ENCODE data around the gene NAXE.

The NAXE gene

GRCh38 chr1:156643778-156644092 lies 52.2 kb downstream of the NAXE start:
- H3K27me3 ChIP-seq (ENCODE audit: control insufficient read depth, low read length) = peaks cover 72% of the 10 kb centered on the region
- TF ChIP-seq, protein P1, sequence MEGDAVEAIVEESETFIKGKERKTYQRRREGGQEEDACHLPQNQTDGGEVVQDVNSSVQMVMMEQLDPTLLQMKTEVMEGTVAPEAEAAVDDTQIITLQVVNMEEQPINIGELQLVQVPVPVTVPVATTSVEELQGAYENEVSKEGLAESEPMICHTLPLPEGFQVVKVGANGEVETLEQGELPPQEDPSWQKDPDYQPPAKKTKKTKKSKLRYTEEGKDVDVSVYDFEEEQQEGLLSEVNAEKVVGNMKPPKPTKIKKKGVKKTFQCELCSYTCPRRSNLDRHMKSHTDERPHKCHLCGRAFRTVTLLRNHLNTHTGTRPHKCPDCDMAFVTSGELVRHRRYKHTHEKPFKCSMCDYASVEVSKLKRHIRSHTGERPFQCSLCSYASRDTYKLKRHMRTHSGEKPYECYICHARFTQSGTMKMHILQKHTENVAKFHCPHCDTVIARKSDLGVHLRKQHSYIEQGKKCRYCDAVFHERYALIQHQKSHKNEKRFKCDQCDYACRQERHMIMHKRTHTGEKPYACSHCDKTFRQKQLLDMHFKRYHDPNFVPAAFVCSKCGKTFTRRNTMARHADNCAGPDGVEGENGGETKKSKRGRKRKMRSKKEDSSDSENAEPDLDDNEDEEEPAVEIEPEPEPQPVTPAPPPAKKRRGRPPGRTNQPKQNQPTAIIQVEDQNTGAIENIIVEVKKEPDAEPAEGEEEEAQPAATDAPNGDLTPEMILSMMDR (IDR thresholded peaks at IDR 0.05; ENCODE audit: low read depth, low read length, poor library complexity, severe bottlenecking) = no peak
- TF ChIP-seq EZH2phosphoT487 (IDR thresholded peaks at IDR 0.05; ENCODE audit: borderline replicate concordance, low read length) = no peak
- H4K20me1 ChIP-seq (ENCODE audit: control insufficient read depth, insufficient read depth, low read depth, low read length) = 0 out of 2 replicates have a peak, but pooled peaks cover 2% of the 10 kb centered on the region
- H3K4me3 ChIP-seq (ENCODE audit: low read length) = no peak overlapping the region
- H3K27ac ChIP-seq (ENCODE audit: low read depth, low read length) = no peak overlapping the region
- no peaks in the 10 kb centered on the region for H3K9me2 ChIP-seq (replicated peaks; ENCODE audit: control insufficient read depth, low read length)
- no peaks in the 10 kb centered on the region for H3K36me3 ChIP-seq (ENCODE audit: control insufficient read depth, low read length)
- H3F3A ChIP-seq (ENCODE audit: control insufficient read depth, insufficient read depth) = no peaks in the 10 kb centered on the region
- no peak overlapping the region for H3K4me2 ChIP-seq (ENCODE audit: low read length)
- no peaks in the 10 kb centered on the region for H3K9me3 ChIP-seq (ENCODE audit: control insufficient read depth, insufficient read depth, low read length)
- no peaks in the 10 kb centered on the region for H3K79me2 ChIP-seq (ENCODE audit: control insufficient read depth, low read length)
- H3K4me1 ChIP-seq (ENCODE audit: control insufficient read depth, low read length) = peaks cover 8% of the 10 kb centered on the region

Data from DOHH2 (cell line).